HFF-Myc (cell line): Measurements from ENCODE around the gene ARSI.

Experiments
- DNase-seq: peaks from one replicate; pipeline ENCODE4 v3.0.0-alpha.2; 2011; ENCODE audit warnings: low read depth; ENCODE audit errors: extremely low read depth
- H3K4me3 ChIP-seq: replicated peaks from 2 replicates; pipeline ENCODE4 v1.5.1; 2011; ENCODE audit warnings: low read depth, mild to moderate bottlenecking, control low read depth, low read length
- TF ChIP-seq, protein P1 (sequence below): IDR thresholded peaks from 2 replicates; pipeline ENCODE4 v1.5.1; 2012; ENCODE audit warnings: mild to moderate bottlenecking, low read depth, low read length, control low read depth; ENCODE audit errors: missing control alignments

The ARSI gene

GRCh38 chr5:150305557-150305956 is 2.9 kb upstream of the ARSI start:
- H3K4me3 ChIP-seq = no peak overlapping the region
- no peak for DNase-seq
- TF ChIP-seq, protein P1, sequence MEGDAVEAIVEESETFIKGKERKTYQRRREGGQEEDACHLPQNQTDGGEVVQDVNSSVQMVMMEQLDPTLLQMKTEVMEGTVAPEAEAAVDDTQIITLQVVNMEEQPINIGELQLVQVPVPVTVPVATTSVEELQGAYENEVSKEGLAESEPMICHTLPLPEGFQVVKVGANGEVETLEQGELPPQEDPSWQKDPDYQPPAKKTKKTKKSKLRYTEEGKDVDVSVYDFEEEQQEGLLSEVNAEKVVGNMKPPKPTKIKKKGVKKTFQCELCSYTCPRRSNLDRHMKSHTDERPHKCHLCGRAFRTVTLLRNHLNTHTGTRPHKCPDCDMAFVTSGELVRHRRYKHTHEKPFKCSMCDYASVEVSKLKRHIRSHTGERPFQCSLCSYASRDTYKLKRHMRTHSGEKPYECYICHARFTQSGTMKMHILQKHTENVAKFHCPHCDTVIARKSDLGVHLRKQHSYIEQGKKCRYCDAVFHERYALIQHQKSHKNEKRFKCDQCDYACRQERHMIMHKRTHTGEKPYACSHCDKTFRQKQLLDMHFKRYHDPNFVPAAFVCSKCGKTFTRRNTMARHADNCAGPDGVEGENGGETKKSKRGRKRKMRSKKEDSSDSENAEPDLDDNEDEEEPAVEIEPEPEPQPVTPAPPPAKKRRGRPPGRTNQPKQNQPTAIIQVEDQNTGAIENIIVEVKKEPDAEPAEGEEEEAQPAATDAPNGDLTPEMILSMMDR = no peak

DNA sequence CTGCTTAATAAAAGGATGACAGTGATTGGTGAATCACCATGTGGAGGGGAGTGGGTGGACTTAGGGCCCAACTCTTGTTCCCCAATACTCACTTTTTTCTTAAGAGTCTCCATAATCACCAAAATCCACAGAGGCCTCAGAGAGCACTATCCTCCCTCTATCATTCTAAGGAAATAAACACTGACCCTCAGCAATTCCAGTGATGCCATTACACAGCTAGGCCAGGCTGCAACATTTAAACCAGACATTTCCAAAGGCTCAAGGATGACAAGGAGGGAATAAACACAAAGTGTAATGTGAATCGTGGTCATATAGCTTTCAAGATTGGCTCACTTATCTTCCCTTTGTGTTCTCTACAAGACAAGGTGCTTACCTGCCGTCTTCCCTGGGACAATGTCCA is 2.4 kb upstream of the ARSI start:
- TF ChIP-seq, protein P1 = no peak
- no peak overlapping the region for H3K4me3 ChIP-seq
- DNase-seq = no peak

- no peak for DNase-seq
- no peak overlapping the region for H3K4me3 ChIP-seq
- TF ChIP-seq, protein P1 = no peak
Observed at GRCh38 chr5:150304481-150305081, 1.9 kb upstream of the ARSI start.

GRCh38 chr5:150303660-150304386 is 1.1 kb upstream of the ARSI start:
- DNase-seq = no peak
- no peak overlapping the region for H3K4me3 ChIP-seq
- TF ChIP-seq, protein P1 = no peak

GRCh38 chr5:150303070-150303615 is 438 bp upstream of the ARSI start:
- TF ChIP-seq, protein P1 = no peak
- no peak for DNase-seq
- H3K4me3 ChIP-seq = peak overlapping the region; percentile 32; the same call in 1 of the 2 replicates

- no peak for DNase-seq
- TF ChIP-seq, protein P1 = no peak
- H3K4me3 ChIP-seq = peak overlapping the region; percentile 32
Observed at GRCh38 chr5:150301901-150302300, 804 bp downstream of the ARSI start.
